Fibroblast of mammary gland (primary cell): Measurements from ENCODE around the gene COX4I1.
"Not testable (repeated sequence)": the region's sequence is repeated elsewhere in the genome, so short reads cannot be mapped to it uniquely, and the experiment has no call there.

Source experiments
- DNase-seq: peaks from one replicate; pipeline ENCODE4 v3.0.0-alpha.2; 2010; ENCODE audit warnings: low read depth
- H3K4me3 ChIP-seq: 2 replicates; pipeline ENCODE4 v1.5.1; 2011; ENCODE audit warnings: low read depth, mild to moderate bottlenecking, low read length, moderate library complexity; ENCODE audit not compliant: control insufficient read depth
- CTCF ChIP-seq: conservative IDR thresholded peaks from 2 replicates; pipeline ENCODE4 v1.5.1; 2011; ENCODE audit warnings: low read depth, low read length, inconsistent platforms; ENCODE audit not compliant: control insufficient read depth, insufficient read depth

The COX4I1 gene

GRCh38 chr16:85834741-85835140 is 35.2 kb downstream of the COX4I1 start:
- DNase-seq, result no peak
- no peak for TF ChIP-seq CTCF

GRCh38 chr16:85835227-85835751 is 35.8 kb downstream of the COX4I1 start:
- TF ChIP-seq CTCF, result no peak
- no peak for DNase-seq
- no peak overlapping the region for H3K4me3 ChIP-seq

More at GRCh38 chr16:85834741-85835140, 35.2 kb downstream of the COX4I1 start:
- H3K4me3 ChIP-seq, result no peak overlapping the region

- no peak for DNase-seq
- no peak overlapping the region for H3K4me3 ChIP-seq
- no peak for TF ChIP-seq CTCF
Observed at GRCh38 chr16:85835956-85836705, 36.6 kb downstream of the COX4I1 start.

GRCh38 chr16:85836706-85837582 is 37.4 kb downstream of the COX4I1 start:
- no peak overlapping the region for H3K4me3 ChIP-seq

GRCh38 chr16:85837654-85838053 is 38.2 kb downstream of the COX4I1 start:
- H3K4me3 ChIP-seq, DNase-seq: not testable (repeated sequence)

More at GRCh38 chr16:85836706-85837582, 37.4 kb downstream of the COX4I1 start:
- TF ChIP-seq CTCF, result no peak
- DNase-seq, result no peak

GRCh38 chr16:85838381-85838780 is 38.9 kb downstream of the COX4I1 start:
- TF ChIP-seq CTCF, result no peak
- no peak overlapping the region for H3K4me3 ChIP-seq
- DNase-seq, result no peak

- no peak for TF ChIP-seq CTCF
- no peak overlapping the region for H3K4me3 ChIP-seq
- no peak for DNase-seq
Observed at GRCh38 chr16:85838876-85839585, 39.5 kb downstream of the COX4I1 start.
